Thyroid gland (tissue), 4 donors: ENCODE results near the gene CD96. TPM values are rescaled to one million over a fixed set of nuclear protein-coding genes. Genes with fewer than 3 reads are reported as not detected.
"Not testable (repeated sequence)": the region's sequence is repeated elsewhere in the genome, so short reads cannot be mapped to it uniquely, and the experiment has no call there.

ENCODE experiments used
- DNase-seq, 2 donors: peaks; one replicate each; pipeline ENCODE4 v3.0.0-alpha.2; 2019
- H3K27ac ChIP-seq, 3 donors: fragments of 200-600 bp; sonication (generic); 1 replicate in 2 of 3; 2 replicates in 1 of 3; pipeline ENCODE4 v1.5.1; 2016 to 2019; ENCODE audit warnings: mild to moderate bottlenecking in 1 of 3, moderate library complexity in 1 of 3
- H3K27me3 ChIP-seq: fragments of 200-600 bp; sonication (generic); one replicate; pipeline ENCODE4 v1.5.1; 2019
- H3K36me3 ChIP-seq, 2 donors: fragments of 200-600 bp; sonication (generic); one replicate each; pipeline ENCODE4 v1.5.1; 2016 to 2019
- H3K4me1 ChIP-seq, 2 donors: fragments of 200-600 bp; sonication (generic); one replicate each; pipeline ENCODE4 v1.5.1; 2017 to 2019
- H3K4me3 ChIP-seq, 3 donors: fragments of 200-600 bp; sonication (generic); replicated peaks in 1 of 3; 1 replicate in 2 of 3; 2 replicates in 1 of 3; pipeline ENCODE4 v1.5.1; 2016; ENCODE audit warnings: mild to moderate bottlenecking in 1 of 3
- H3K9me3 ChIP-seq: fragments of 200-600 bp; sonication (generic); one replicate; pipeline ENCODE4 v1.5.1; 2017
- POLR2A ChIP-seq, 2 donors: fragments of 450-650 bp; IDR thresholded peaks; one replicate each; pipeline ENCODE4 v1.6.1; 2017; ENCODE audit warnings: antibody characterized with exemption in 2 of 2, mild to moderate bottlenecking in 2 of 2, moderate library complexity in 1 of 2
- WGBS, 2 donors: methylation state at CpG; one replicate each; pipeline ENCODE4 v1.1.5; 2017; 5-methylcytosine and 5-hydroxymethylcytosine counted together
- intact Hi-C: fragments of 100-400 bp; cut with DNase I; formaldehyde crosslinking; loops from one replicate; pipeline ENCODE4 v1.15.1; 2023
- total RNA-seq, 4 donors: library from RNA; depleted of rRNA; stranded (reverse); fragments of >200 nt; gene quantifications; one replicate each; pipeline ENCODE4 v1.2.3, GENCODE V29; 2016
- TF ChIP-seq, protein P1 (sequence below), 6 experiments: fragments of 200-600 bp in 3 of 6; fragments of 450-650 bp in 3 of 6; sonication (generic) in 3 of 6; IDR thresholded peaks; one replicate each; pipeline ENCODE4 v1.5.1; 2016 to 2019; ENCODE audit warnings: antibody characterized with exemption in 6 of 6, mild to moderate bottlenecking in 2 of 6, inconsistent platforms in 1 of 6, moderate library complexity in 1 of 6

CD96 gene
- total RNA-seq, 4 donors from 2014 or later, result 2.8 to 4.6 (median 3.7) TPM

DNA sequence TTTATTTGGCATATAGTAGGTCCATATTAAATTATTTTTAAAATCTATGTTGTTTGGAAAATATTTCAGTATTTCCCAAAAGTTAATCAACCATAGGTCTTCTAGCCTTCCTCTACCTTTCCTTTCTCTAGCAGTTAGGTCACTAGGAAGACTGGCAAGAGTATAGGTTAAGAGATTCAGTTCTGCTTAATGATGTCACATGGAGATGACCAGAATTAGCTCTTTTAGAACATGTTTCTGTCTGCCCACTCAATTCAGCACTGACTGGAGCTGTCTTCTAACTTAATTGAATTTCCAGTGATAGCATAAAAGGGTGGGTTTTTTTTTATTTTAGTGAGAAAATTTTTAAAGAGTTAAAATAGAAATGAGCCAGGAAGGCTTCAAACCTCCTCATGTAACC is 76.9 kb downstream of the CD96 start:
- Histone ChIP-seq H3K4me1 (peaks cover 3 to 16% of the 10 kb centered on the region in 2 donors), H3K4me3 (no peak overlapping the region), H3K27ac (no peak overlapping the region), H3K9me3 (no peaks in the 10 kb centered on the region), H3K27me3 (no peaks in the 10 kb centered on the region), H3K36me3 (no peaks in the 10 kb centered on the region)
- DNase-seq, result no peak
- intact Hi-C loops, result no loop called here
- TF ChIP-seq, protein P1, sequence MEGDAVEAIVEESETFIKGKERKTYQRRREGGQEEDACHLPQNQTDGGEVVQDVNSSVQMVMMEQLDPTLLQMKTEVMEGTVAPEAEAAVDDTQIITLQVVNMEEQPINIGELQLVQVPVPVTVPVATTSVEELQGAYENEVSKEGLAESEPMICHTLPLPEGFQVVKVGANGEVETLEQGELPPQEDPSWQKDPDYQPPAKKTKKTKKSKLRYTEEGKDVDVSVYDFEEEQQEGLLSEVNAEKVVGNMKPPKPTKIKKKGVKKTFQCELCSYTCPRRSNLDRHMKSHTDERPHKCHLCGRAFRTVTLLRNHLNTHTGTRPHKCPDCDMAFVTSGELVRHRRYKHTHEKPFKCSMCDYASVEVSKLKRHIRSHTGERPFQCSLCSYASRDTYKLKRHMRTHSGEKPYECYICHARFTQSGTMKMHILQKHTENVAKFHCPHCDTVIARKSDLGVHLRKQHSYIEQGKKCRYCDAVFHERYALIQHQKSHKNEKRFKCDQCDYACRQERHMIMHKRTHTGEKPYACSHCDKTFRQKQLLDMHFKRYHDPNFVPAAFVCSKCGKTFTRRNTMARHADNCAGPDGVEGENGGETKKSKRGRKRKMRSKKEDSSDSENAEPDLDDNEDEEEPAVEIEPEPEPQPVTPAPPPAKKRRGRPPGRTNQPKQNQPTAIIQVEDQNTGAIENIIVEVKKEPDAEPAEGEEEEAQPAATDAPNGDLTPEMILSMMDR (IDR thresholded peaks at IDR 0.05), result no peak
- no peak for TF ChIP-seq POLR2A (IDR thresholded peaks at IDR 0.05)

GRCh38 chr3:111619833-111620232 is 77.8 kb downstream of the CD96 start:
- H3K27ac ChIP-seq, result no peak overlapping the region
- no peaks in the 10 kb centered on the region for H3K9me3 ChIP-seq
- DNase-seq, result peak; percentile 57
- H3K4me1 ChIP-seq, result peaks cover 3 to 16% of the 10 kb centered on the region in 2 donors
- WGBS, 2 donors, result 57 to 65% methylated on average over 3 of the region's 3 CpGs
- intact Hi-C loops, result no loop called here
- H3K27me3 ChIP-seq, result no peaks in the 10 kb centered on the region
- TF ChIP-seq, protein P1 (IDR thresholded peaks at IDR 0.05), result no peak
- no peak for TF ChIP-seq POLR2A (IDR thresholded peaks at IDR 0.05)
- H3K4me3 ChIP-seq, result no peak overlapping the region
- no peaks in the 10 kb centered on the region for H3K36me3 ChIP-seq

- peaks cover 3 to 16% of the 10 kb centered on the region in 2 donors for H3K4me1 ChIP-seq
- H3K9me3 ChIP-seq, result no peaks in the 10 kb centered on the region
- TF ChIP-seq, protein P1 (IDR thresholded peaks at IDR 0.05), result peak in 3 of 6 experiments; percentile 9 to 15 (median 11)
- TF ChIP-seq POLR2A (IDR thresholded peaks at IDR 0.05), result no peak
- WGBS, 2 donors, result 55 to 68% methylated on average over 5 of the region's 5 CpGs
- peak in 1 of 2 donors; percentile 6 for DNase-seq
- no peak overlapping the region for H3K4me3 ChIP-seq
- no peak overlapping the region for H3K27ac ChIP-seq
- intact Hi-C loops, result no loop called here
- H3K27me3 ChIP-seq, result no peaks in the 10 kb centered on the region
- no peaks in the 10 kb centered on the region for H3K36me3 ChIP-seq
Observed at GRCh38 chr3:111621535-111621934, 79.5 kb downstream of the CD96 start.

GRCh38 chr3:111627092-111627491 is 85.1 kb downstream of the CD96 start:
- no peak for DNase-seq
- intact Hi-C loops, result no loop called here
- no peaks in the 10 kb centered on the region for H3K4me1 ChIP-seq
- 84 to 94% methylated on average over 2 of the region's 2 CpGs for WGBS, 2 donors
- no peak overlapping the region for H3K27ac ChIP-seq
- H3K9me3 ChIP-seq, result no peaks in the 10 kb centered on the region
- H3K36me3 ChIP-seq, result no peaks in the 10 kb centered on the region
- no peaks in the 10 kb centered on the region for H3K27me3 ChIP-seq
- H3K4me3 ChIP-seq, result no peak overlapping the region
- TF ChIP-seq, protein P1 (IDR thresholded peaks at IDR 0.05), result no peak
- TF ChIP-seq POLR2A (IDR thresholded peaks at IDR 0.05), result no peak

- intact Hi-C loops, H3K9me3 ChIP-seq, H3K27me3 ChIP-seq, DNase-seq, H3K27ac ChIP-seq, H3K4me3 ChIP-seq, H3K36me3 ChIP-seq, H3K4me1 ChIP-seq: not testable (repeated sequence)
- 96 to 97% methylated on average over 1 of the region's 1 CpG for WGBS, 2 donors
Observed at GRCh38 chr3:111629018-111629417, 87.0 kb downstream of the CD96 start.

GRCh38 chr3:111630638-111631037 is 88.6 kb downstream of the CD96 start:
- H3K4me3 ChIP-seq, DNase-seq, intact Hi-C loops, H3K27ac ChIP-seq, H3K36me3 ChIP-seq, H3K27me3 ChIP-seq, H3K9me3 ChIP-seq, H3K4me1 ChIP-seq: not testable (repeated sequence)
